ENCODE data around the gene H6PD. TPM values are rescaled to one million over a fixed set of nuclear protein-coding genes. Genes with fewer than 3 reads are reported as not detected.

The H6PD gene
- total RNA-seq, 1 donor from 2014 or later, result 23.9 TPM

GRCh38 chr1:9238134-9238533, 3.6 kb downstream of the H6PD start:
- Mint-ChIP-seq H3K27me3 (ENCODE audit: low read depth) (no peaks in the 10 kb centered on the region), H3K9me3 (no peaks in the 10 kb centered on the region), H3K36me3 (ENCODE audit: low read depth) (no peaks in the 10 kb centered on the region), H3K4me1 (peaks cover 33% of the 10 kb centered on the region), H3K27ac (ENCODE audit: unreplicated experiment) (no peak overlapping the region), H3K4me3 (no peak overlapping the region)
- TF ChIP-seq, protein P1, sequence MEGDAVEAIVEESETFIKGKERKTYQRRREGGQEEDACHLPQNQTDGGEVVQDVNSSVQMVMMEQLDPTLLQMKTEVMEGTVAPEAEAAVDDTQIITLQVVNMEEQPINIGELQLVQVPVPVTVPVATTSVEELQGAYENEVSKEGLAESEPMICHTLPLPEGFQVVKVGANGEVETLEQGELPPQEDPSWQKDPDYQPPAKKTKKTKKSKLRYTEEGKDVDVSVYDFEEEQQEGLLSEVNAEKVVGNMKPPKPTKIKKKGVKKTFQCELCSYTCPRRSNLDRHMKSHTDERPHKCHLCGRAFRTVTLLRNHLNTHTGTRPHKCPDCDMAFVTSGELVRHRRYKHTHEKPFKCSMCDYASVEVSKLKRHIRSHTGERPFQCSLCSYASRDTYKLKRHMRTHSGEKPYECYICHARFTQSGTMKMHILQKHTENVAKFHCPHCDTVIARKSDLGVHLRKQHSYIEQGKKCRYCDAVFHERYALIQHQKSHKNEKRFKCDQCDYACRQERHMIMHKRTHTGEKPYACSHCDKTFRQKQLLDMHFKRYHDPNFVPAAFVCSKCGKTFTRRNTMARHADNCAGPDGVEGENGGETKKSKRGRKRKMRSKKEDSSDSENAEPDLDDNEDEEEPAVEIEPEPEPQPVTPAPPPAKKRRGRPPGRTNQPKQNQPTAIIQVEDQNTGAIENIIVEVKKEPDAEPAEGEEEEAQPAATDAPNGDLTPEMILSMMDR (conservative IDR thresholded peaks at IDR 0.05), result no peak
- DNase-seq (ENCODE audit: low read depth, low spot score), result no peak

DNA sequence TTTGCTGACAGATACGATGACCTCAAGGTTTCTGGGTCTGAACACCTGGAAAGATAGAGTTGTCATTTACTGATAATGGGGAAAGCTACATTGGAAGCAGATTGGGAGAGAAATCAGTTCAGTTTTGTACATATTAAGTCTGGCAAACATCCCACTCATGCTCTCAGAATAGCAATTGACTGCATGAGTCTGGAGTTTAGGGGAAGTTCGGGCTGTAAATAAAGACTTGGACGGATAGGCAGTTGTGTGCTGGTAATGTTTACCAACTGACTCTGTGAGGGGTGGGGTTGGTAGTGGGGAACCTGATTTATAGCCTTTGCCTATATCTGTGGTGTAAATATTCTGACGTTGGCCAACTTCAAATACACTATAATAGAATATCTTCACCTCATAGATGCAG, 4.0 kb downstream of the H6PD start:
- no peak for DNase-seq (ENCODE audit: low read depth, low spot score)
- Mint-ChIP-seq H3K36me3 (ENCODE audit: low read depth) (no peaks in the 10 kb centered on the region), H3K4me3 (no peak overlapping the region), H3K9me3 (no peaks in the 10 kb centered on the region), H3K4me1 (peaks cover 33% of the 10 kb centered on the region), H3K27me3 (ENCODE audit: low read depth) (no peaks in the 10 kb centered on the region), H3K27ac (ENCODE audit: unreplicated experiment) (no peak overlapping the region)
- TF ChIP-seq, protein P1 (conservative IDR thresholded peaks at IDR 0.05), result no peak

- Mint-ChIP-seq H3K4me1 (peaks cover 28% of the 10 kb centered on the region), H3K27ac (ENCODE audit: unreplicated experiment) (no peak overlapping the region)
- DNase-seq (ENCODE audit: low read depth, low spot score), result no peak
These were observed 5.2 kb downstream of the H6PD start for GRCh38 chr1:9239622-9240401.

GRCh38 chr1:9240914-9241820, 6.6 kb downstream of the H6PD start:
- H3K4me3 Mint-ChIP-seq, result no peak overlapping the region
- H3K4me1 Mint-ChIP-seq, result peaks cover 28% of the 10 kb centered on the region
- TF ChIP-seq, protein P1 (conservative IDR thresholded peaks at IDR 0.05), result no peak
- H3K27ac Mint-ChIP-seq (ENCODE audit: unreplicated experiment), result no peak overlapping the region
- no peaks in the 10 kb centered on the region for H3K27me3 Mint-ChIP-seq (ENCODE audit: low read depth)
- H3K36me3 Mint-ChIP-seq (ENCODE audit: low read depth), result no peaks in the 10 kb centered on the region
- no peak for DNase-seq (ENCODE audit: low read depth, low spot score)
- no peaks in the 10 kb centered on the region for H3K9me3 Mint-ChIP-seq

More at GRCh38 chr1:9239622-9240401, 5.2 kb downstream of the H6PD start:
- no peaks in the 10 kb centered on the region for H3K36me3 Mint-ChIP-seq (ENCODE audit: low read depth)
- TF ChIP-seq, protein P1 (conservative IDR thresholded peaks at IDR 0.05), result no peak
- H3K27me3 Mint-ChIP-seq (ENCODE audit: low read depth), result no peaks in the 10 kb centered on the region
- peak overlapping the region; percentile 10 for H3K4me3 Mint-ChIP-seq
- H3K9me3 Mint-ChIP-seq, result no peaks in the 10 kb centered on the region

- no peak for DNase-seq (ENCODE audit: low read depth, low spot score)
- no peak overlapping the region for H3K4me3 Mint-ChIP-seq
- TF ChIP-seq, protein P1 (conservative IDR thresholded peaks at IDR 0.05), result no peak
- no peak overlapping the region for H3K27ac Mint-ChIP-seq (ENCODE audit: unreplicated experiment)
- H3K27me3 Mint-ChIP-seq (ENCODE audit: low read depth), result no peaks in the 10 kb centered on the region
- H3K36me3 Mint-ChIP-seq (ENCODE audit: low read depth), result peaks cover 2% of the 10 kb centered on the region
- H3K4me1 Mint-ChIP-seq, result peaks cover 24% of the 10 kb centered on the region
- no peaks in the 10 kb centered on the region for H3K9me3 Mint-ChIP-seq
These were observed 7.3 kb downstream of the H6PD start for GRCh38 chr1:9241891-9242290.
